WTC11 (cell line): Measurements from ENCODE around the gene RASGRP3. TPM values are rescaled to one million over a fixed set of nuclear protein-coding genes. Genes with fewer than 3 reads are reported as not detected.

Source experiments
- ATAC-seq: fragments of 200-7000 bp; cut with Tn5 transposase; 2 replicates; pipeline ENCODE4 v1.10.0; 2021; ENCODE audit warnings: mild to moderate bottlenecking, moderate library complexity
- CTCF ChIA-PET: fragments of 300-600 bp; sonication (Branson Sonifier 250); formaldehyde crosslinking; loops from one replicate; lab custom pipeline; 2021; ENCODE audit warnings: antibody characterized with exemption; lab: Charles Lee
- POLR2A ChIA-PET: fragments of 350-600 bp; sonication (Branson Sonifier 250); formaldehyde crosslinking; loops from one replicate; lab custom pipeline; 2021; ENCODE audit warnings: antibody characterized with exemption; lab: Charles Lee
- DNase-seq: peaks from one replicate; pipeline ENCODE4 v3.0.0; 2021; ENCODE audit warnings: low spot score
- H3K27ac Mint-ChIP-seq: 2 replicates; pipeline ENCODE4 v1.8.0; 2021; ENCODE audit warnings: mixed read lengths
- H3K27me3 Mint-ChIP-seq: 2 replicates; pipeline ENCODE4 v1.8.0; 2021; ENCODE audit warnings: low read depth, mild to moderate bottlenecking, moderate library complexity, mixed read lengths
- H3K36me3 Mint-ChIP-seq: 2 replicates; pipeline ENCODE4 v1.8.0; 2021; ENCODE audit warnings: mixed read lengths
- H3K4me1 Mint-ChIP-seq: 2 replicates; pipeline ENCODE4 v1.8.0; 2022; ENCODE audit warnings: mixed read lengths
- H3K4me3 Mint-ChIP-seq: 2 replicates; pipeline ENCODE4 v1.8.0; 2021; ENCODE audit warnings: mild to moderate bottlenecking, moderate library complexity, mixed read lengths
- H3K9me3 Mint-ChIP-seq: 2 replicates; pipeline ENCODE4 v1.8.0; 2021; ENCODE audit warnings: mixed read lengths
- ESRRA ChIP-seq: sonication (generic); formaldehyde crosslinking; IDR thresholded peaks from 2 replicates; pipeline ENCODE4 v1.8.1; 2022; ENCODE audit warnings: mild to moderate bottlenecking, missing genetic modification reagents, borderline replicate concordance
- GRHL2 ChIP-seq: fragments of 250-450 bp; sonication (Bioruptor Pico); IDR thresholded peaks from 2 replicates; pipeline ENCODE4 v1.8.0; 2022; ENCODE audit warnings: mild to moderate bottlenecking, moderate library complexity; ENCODE audit not compliant: insufficient replicate concordance, severe bottlenecking
- HMGA2 ChIP-seq: fragments of 250-450 bp; sonication (Bioruptor Pico); IDR thresholded peaks from 2 replicates; pipeline ENCODE4 v1.4.0; 2021; ENCODE audit warnings: mild to moderate bottlenecking, moderate library complexity
- JUN ChIP-seq: sonication (generic); formaldehyde crosslinking; IDR thresholded peaks from 2 replicates; pipeline ENCODE4 v1.8.0; 2023; ENCODE audit warnings: mild to moderate bottlenecking, missing genetic modification reagents
- MYBL2 ChIP-seq: sonication (generic); formaldehyde crosslinking; IDR thresholded peaks from 2 replicates; pipeline ENCODE4 v1.8.1; 2023; ENCODE audit warnings: mild to moderate bottlenecking, moderate library complexity, missing genetic modification reagents
- NFATC4 ChIP-seq: fragments of 250-450 bp; sonication (Bioruptor Pico); IDR thresholded peaks from 2 replicates; pipeline ENCODE4 v1.9.0; 2021; ENCODE audit warnings: mild to moderate bottlenecking
- SMAD3 ChIP-seq: sonication (generic); formaldehyde crosslinking; IDR thresholded peaks from 2 replicates; pipeline ENCODE4 v1.8.0; 2022; ENCODE audit warnings: missing genetic modification reagents, mild to moderate bottlenecking, borderline replicate concordance
- SMAD4 ChIP-seq: sonication (generic); formaldehyde crosslinking; IDR thresholded peaks from 2 replicates; pipeline ENCODE4 v1.8.0; 2022; ENCODE audit warnings: mild to moderate bottlenecking, missing genetic modification reagents
- ZNF232 ChIP-seq: sonication (generic); formaldehyde crosslinking; IDR thresholded peaks from 2 replicates; pipeline ENCODE4 v1.8.0; 2022; ENCODE audit warnings: mild to moderate bottlenecking, missing genetic modification reagents
- total RNA-seq: library from RNA; stranded (reverse); gene quantifications from 3 replicates; pipeline ENCODE4 v1.2.3, GENCODE V29; 2021
- TF ChIP-seq, protein P1 (sequence below): sonication (generic); formaldehyde crosslinking; IDR thresholded peaks from 2 replicates; pipeline ENCODE4 v1.8.0; 2022; ENCODE audit warnings: mild to moderate bottlenecking, missing genetic modification reagents
- TF ChIP-seq, protein P2 (sequence below): fragments of 250-450 bp; sonication (Bioruptor Pico); IDR thresholded peaks from 2 replicates; pipeline ENCODE4 v1.9.0; 2021; ENCODE audit warnings: mild to moderate bottlenecking
- TF ChIP-seq, protein P3 (sequence below): fragments of 200-600 bp; IDR thresholded peaks from 2 replicates; pipeline ENCODE4 v1.8.0; 2022; ENCODE audit warnings: antibody characterized with exemption
- TF ChIP-seq, protein P4 (sequence below): sonication (generic); formaldehyde crosslinking; IDR thresholded peaks from 2 replicates; pipeline ENCODE4 v1.8.0; 2023; ENCODE audit warnings: missing genetic modification reagents, mild to moderate bottlenecking, borderline replicate concordance
- TF ChIP-seq, protein P5 (sequence below): sonication (generic); formaldehyde crosslinking; IDR thresholded peaks from 2 replicates; pipeline ENCODE4 v1.8.1; 2022; ENCODE audit warnings: low read depth, mild to moderate bottlenecking, moderate library complexity, missing genetic modification reagents, borderline replicate concordance

The RASGRP3 gene
- total RNA-seq, 1 experiment from 2014 or later: 0.11 TPM

DNA sequence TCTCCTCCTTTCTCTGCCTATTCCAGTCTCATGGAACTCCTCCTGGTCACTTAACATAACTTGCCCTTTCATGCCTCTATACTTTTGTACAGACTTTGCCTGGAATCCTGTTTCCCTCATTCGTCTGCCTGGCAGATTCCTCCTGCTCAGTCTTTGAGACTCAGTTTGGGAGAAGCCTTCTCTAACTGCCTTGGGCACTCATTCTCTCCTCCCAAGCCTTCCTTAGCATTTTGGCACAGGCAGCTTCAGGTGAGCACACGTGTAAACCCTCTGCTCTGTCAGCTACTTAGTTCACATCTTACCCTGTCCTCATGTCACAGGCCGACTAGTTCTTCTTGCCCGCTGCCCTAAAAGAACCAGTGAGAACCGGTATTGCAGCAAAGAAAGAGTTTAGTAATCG is 128.6 kb downstream of the RASGRP3 start (continued):
- TF ChIP-seq, protein P1, sequence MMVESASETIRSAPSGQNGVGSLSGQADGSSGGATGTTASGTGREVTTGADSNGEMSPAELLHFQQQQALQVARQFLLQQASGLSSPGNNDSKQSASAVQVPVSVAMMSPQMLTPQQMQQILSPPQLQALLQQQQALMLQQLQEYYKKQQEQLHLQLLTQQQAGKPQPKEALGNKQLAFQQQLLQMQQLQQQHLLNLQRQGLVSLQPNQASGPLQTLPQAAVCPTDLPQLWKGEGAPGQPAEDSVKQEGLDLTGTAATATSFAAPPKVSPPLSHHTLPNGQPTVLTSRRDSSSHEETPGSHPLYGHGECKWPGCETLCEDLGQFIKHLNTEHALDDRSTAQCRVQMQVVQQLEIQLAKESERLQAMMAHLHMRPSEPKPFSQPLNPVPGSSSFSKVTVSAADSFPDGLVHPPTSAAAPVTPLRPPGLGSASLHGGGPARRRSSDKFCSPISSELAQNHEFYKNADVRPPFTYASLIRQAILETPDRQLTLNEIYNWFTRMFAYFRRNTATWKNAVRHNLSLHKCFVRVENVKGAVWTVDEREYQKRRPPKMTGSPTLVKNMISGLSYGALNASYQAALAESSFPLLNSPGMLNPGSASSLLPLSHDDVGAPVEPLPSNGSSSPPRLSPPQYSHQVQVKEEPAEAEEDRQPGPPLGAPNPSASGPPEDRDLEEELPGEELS (CRISPR knock-in tag): no peak
- TF ChIP-seq ESRRA (no peak), NFATC4 (CRISPR knock-in tag) (no peak)

DNA sequence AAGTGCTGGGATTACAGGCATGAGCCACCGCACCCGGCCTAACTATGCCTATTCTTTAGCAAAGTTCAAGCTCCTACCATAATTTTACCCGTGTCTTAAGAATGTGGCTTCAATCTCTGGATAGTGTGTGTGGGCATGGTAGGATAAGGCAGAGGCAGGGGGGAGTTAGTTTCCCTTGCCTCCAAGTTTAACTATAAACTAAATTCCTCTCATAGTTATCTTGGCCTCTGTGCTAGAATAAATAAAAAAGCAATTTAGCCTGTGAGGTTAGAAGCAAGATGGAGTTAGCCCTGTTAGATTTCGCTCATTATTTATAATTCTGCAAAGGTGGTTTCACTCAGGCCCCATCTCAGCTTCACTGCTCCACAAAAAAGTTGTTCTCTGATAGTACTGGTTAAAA is 129.7 kb downstream of the RASGRP3 start:
- peak overlapping the region; percentile 45; the same call in 1 of the 2 replicates for H3K27ac Mint-ChIP-seq
- H3K4me3 Mint-ChIP-seq: no peak overlapping the region
- CTCF ChIA-PET: no interaction called here
- no peak for DNase-seq
- peaks cover 36% of the 10 kb centered on the region for H3K36me3 Mint-ChIP-seq
- peaks cover 26% of the 10 kb centered on the region for H3K9me3 Mint-ChIP-seq
- no peak for ATAC-seq
- no peaks in the 10 kb centered on the region for H3K27me3 Mint-ChIP-seq
- POLR2A ChIA-PET: no interaction called here
- peaks cover 79% of the 10 kb centered on the region for H3K4me1 Mint-ChIP-seq
- TF ChIP-seq, protein P2, sequence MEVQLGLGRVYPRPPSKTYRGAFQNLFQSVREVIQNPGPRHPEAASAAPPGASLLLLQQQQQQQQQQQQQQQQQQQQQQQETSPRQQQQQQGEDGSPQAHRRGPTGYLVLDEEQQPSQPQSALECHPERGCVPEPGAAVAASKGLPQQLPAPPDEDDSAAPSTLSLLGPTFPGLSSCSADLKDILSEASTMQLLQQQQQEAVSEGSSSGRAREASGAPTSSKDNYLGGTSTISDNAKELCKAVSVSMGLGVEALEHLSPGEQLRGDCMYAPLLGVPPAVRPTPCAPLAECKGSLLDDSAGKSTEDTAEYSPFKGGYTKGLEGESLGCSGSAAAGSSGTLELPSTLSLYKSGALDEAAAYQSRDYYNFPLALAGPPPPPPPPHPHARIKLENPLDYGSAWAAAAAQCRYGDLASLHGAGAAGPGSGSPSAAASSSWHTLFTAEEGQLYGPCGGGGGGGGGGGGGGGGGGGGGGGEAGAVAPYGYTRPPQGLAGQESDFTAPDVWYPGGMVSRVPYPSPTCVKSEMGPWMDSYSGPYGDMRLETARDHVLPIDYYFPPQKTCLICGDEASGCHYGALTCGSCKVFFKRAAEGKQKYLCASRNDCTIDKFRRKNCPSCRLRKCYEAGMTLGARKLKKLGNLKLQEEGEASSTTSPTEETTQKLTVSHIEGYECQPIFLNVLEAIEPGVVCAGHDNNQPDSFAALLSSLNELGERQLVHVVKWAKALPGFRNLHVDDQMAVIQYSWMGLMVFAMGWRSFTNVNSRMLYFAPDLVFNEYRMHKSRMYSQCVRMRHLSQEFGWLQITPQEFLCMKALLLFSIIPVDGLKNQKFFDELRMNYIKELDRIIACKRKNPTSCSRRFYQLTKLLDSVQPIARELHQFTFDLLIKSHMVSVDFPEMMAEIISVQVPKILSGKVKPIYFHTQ: no peak
- TF ChIP-seq, protein P3, sequence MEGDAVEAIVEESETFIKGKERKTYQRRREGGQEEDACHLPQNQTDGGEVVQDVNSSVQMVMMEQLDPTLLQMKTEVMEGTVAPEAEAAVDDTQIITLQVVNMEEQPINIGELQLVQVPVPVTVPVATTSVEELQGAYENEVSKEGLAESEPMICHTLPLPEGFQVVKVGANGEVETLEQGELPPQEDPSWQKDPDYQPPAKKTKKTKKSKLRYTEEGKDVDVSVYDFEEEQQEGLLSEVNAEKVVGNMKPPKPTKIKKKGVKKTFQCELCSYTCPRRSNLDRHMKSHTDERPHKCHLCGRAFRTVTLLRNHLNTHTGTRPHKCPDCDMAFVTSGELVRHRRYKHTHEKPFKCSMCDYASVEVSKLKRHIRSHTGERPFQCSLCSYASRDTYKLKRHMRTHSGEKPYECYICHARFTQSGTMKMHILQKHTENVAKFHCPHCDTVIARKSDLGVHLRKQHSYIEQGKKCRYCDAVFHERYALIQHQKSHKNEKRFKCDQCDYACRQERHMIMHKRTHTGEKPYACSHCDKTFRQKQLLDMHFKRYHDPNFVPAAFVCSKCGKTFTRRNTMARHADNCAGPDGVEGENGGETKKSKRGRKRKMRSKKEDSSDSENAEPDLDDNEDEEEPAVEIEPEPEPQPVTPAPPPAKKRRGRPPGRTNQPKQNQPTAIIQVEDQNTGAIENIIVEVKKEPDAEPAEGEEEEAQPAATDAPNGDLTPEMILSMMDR: no peak
- TF ChIP-seq HMGA2: no peak
- TF ChIP-seq ZNF232: no peak
- TF ChIP-seq, protein P4, sequence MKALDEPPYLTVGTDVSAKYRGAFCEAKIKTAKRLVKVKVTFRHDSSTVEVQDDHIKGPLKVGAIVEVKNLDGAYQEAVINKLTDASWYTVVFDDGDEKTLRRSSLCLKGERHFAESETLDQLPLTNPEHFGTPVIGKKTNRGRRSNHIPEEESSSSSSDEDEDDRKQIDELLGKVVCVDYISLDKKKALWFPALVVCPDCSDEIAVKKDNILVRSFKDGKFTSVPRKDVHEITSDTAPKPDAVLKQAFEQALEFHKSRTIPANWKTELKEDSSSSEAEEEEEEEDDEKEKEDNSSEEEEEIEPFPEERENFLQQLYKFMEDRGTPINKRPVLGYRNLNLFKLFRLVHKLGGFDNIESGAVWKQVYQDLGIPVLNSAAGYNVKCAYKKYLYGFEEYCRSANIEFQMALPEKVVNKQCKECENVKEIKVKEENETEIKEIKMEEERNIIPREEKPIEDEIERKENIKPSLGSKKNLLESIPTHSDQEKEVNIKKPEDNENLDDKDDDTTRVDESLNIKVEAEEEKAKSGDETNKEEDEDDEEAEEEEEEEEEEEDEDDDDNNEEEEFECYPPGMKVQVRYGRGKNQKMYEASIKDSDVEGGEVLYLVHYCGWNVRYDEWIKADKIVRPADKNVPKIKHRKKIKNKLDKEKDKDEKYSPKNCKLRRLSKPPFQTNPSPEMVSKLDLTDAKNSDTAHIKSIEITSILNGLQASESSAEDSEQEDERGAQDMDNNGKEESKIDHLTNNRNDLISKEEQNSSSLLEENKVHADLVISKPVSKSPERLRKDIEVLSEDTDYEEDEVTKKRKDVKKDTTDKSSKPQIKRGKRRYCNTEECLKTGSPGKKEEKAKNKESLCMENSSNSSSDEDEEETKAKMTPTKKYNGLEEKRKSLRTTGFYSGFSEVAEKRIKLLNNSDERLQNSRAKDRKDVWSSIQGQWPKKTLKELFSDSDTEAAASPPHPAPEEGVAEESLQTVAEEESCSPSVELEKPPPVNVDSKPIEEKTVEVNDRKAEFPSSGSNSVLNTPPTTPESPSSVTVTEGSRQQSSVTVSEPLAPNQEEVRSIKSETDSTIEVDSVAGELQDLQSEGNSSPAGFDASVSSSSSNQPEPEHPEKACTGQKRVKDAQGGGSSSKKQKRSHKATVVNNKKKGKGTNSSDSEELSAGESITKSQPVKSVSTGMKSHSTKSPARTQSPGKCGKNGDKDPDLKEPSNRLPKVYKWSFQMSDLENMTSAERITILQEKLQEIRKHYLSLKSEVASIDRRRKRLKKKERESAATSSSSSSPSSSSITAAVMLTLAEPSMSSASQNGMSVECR (CRISPR knock-in tag): no peak
- TF ChIP-seq MYBL2 (CRISPR knock-in tag): no peak
- TF ChIP-seq, protein P5, sequence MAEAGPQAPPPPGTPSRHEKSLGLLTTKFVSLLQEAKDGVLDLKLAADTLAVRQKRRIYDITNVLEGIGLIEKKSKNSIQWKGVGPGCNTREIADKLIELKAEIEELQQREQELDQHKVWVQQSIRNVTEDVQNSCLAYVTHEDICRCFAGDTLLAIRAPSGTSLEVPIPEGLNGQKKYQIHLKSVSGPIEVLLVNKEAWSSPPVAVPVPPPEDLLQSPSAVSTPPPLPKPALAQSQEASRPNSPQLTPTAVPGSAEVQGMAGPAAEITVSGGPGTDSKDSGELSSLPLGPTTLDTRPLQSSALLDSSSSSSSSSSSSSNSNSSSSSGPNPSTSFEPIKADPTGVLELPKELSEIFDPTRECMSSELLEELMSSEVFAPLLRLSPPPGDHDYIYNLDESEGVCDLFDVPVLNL (CRISPR knock-in tag): no peak
- no peak for TF ChIP-seq SMAD4 (CRISPR knock-in tag)
- no peak for TF ChIP-seq GRHL2
- TF ChIP-seq SMAD3 (CRISPR knock-in tag): no peak
- no peak for TF ChIP-seq JUN (CRISPR knock-in tag)
